K562 (cell line): ENCODE measurements around the gene DLGAP1. TPM values are rescaled to one million over a fixed set of nuclear protein-coding genes. Genes with fewer than 3 reads are reported as not detected.

Source experiments
- BHLHE40 ChIP-seq: IDR thresholded peaks from 2 replicates; pipeline ENCODE4 v1.6.1; 2011; ENCODE audit warnings: low read length, improper control_type of control experiment
- CHD4 ChIP-seq: fragments of 200-600 bp; sonication (generic); IDR thresholded peaks from 3 replicates; pipeline ENCODE4 v1.6.1; 2012; ENCODE audit warnings: low read depth, mild to moderate bottlenecking, mixed read lengths, low read length, inconsistent platforms; ENCODE audit not compliant: insufficient read depth, insufficient replicate concordance, poor library complexity, severe bottlenecking
- CREB3 ChIP-seq: fragments of 450-650 bp; conservative IDR thresholded peaks from 2 replicates; pipeline ENCODE4 v1.6.1; 2016; ENCODE audit warnings: missing genetic modification characterization, low read depth, mild to moderate bottlenecking, missing compliant biosample characterization, moderate library complexity
- HINFP ChIP-seq: fragments of 450-650 bp; conservative IDR thresholded peaks from 2 replicates; pipeline ENCODE4 v1.6.1; 2016; ENCODE audit warnings: missing genetic modification characterization, low read depth, mild to moderate bottlenecking, control low read depth, missing compliant biosample characterization
- IRF1 ChIP-seq: sonication (generic); formaldehyde crosslinking; IDR thresholded peaks from 2 replicates; pipeline ENCODE4 v1.8.0; 2022; ENCODE audit warnings: missing genetic modification reagents, mild to moderate bottlenecking, borderline replicate concordance
- MYC ChIP-seq, 2 experiments: fragments of 250-450 bp in 1 of 2; sonication (Bioruptor Pico) in 1 of 2; IDR thresholded peaks; 2 replicates each; pipeline versions ENCODE4 v1.5.1 to v1.6.1; 2012 to 2021; ENCODE audit warnings: low read depth in 2 of 2, borderline replicate concordance in 1 of 2, improper control_type of control experiment in 1 of 2, low read length in 1 of 2, mild to moderate bottlenecking in 1 of 2, moderate library complexity in 1 of 2
- NFIX ChIP-seq: fragments of 250-450 bp; sonication (Bioruptor Pico); IDR thresholded peaks from 2 replicates; pipeline ENCODE4 v1.4.0; 2020; ENCODE audit warnings: low read depth, mild to moderate bottlenecking, moderate library complexity
- RBM14 ChIP-seq: fragments of 200-400 bp; formaldehyde crosslinking; IDR thresholded peaks from 2 replicates; pipeline ENCODE4 v1.6.1; 2018; ENCODE audit warnings: low read depth, mild to moderate bottlenecking, low read length, moderate library complexity, borderline replicate concordance; ENCODE audit not compliant: insufficient read depth
- RBM34 ChIP-seq: fragments of 200-400 bp; formaldehyde crosslinking; IDR thresholded peaks from 2 replicates; pipeline ENCODE4 v1.6.1; 2018; ENCODE audit warnings: low read length, borderline replicate concordance; ENCODE audit not compliant: insufficient read depth
- TCF7L2 ChIP-seq: fragments of 150-350 bp; IDR thresholded peaks from 2 replicates; pipeline ENCODE4 v1.6.1; 2016; ENCODE audit warnings: low read depth, mild to moderate bottlenecking, low read length, moderate library complexity
- U2AF2 ChIP-seq: fragments of 200-400 bp; formaldehyde crosslinking; optimal IDR thresholded peaks from 2 replicates; pipeline ENCODE3; 2017; ENCODE audit warnings: low read depth, mild to moderate bottlenecking, low read length
- ZBTB26 ChIP-seq: fragments of 450-650 bp; formaldehyde crosslinking; IDR thresholded peaks from 2 replicates; pipeline ENCODE4 v1.4.0; 2022; ENCODE audit warnings: missing genetic modification characterization
- ZNF23 ChIP-seq: fragments of 250-450 bp; sonication (Bioruptor Pico); IDR thresholded peaks from 2 replicates; pipeline ENCODE4 v1.4.0; 2020; ENCODE audit warnings: mild to moderate bottlenecking
- ZNF395 ChIP-seq: fragments of 200-800 bp; sonication (Bioruptor generic); IDR thresholded peaks from 2 replicates; pipeline ENCODE4 v1.6.1; 2017; ENCODE audit warnings: missing genetic modification characterization, missing compliant biosample characterization
- ZNF518B ChIP-seq: fragments of 250-450 bp; sonication (Bioruptor Pico); IDR thresholded peaks from 2 replicates; pipeline ENCODE4 v1.5.0; 2021; ENCODE audit warnings: mild to moderate bottlenecking, moderate library complexity
- polyA plus RNA-seq, 8 experiments: library from polyadenylated mRNA; depleted of rRNA in 4 of 8; stranded (reverse) in 5 of 8; unstranded in 3 of 8; fragments of >200 nt; fragmentation: Nextera tagmentation in 2 of 8; fragmentation: Illumina TruSeq in 1 of 8; extraction: Ambion mirVana in 2 of 8; extraction: Trizol in 1 of 8; gene quantifications; 2 replicates each; pipeline versions ENCODE4 v1.2.1 to v1.2.3, GENCODE V29; 2011 to 2014; ENCODE audit warnings: inconsistent platforms in 1 of 8, missing spikeins in 1 of 8
- total RNA-seq, 7 experiments: library from RNA; depleted of rRNA in 6 of 7; stranded (reverse); fragments of >200 nt in 6 of 7; fragmentation: Illumina TruSeq in 2 of 7; extraction: Trizol in 2 of 7; gene quantifications; 2 replicates each; pipeline versions ENCODE4 v1.2.1 to v1.2.3, GENCODE V29; 2011 to 2021; ENCODE audit warnings: low replicate concordance in 1 of 7

The DLGAP1 gene
- total and polyA plus RNA-seq, 9 of the 15 experiments (the other 6 are each of a cell fraction or from before 2014, with no cell fraction given), result 0.04 to 0.22 (median 0.08) TPM

GRCh38 chr18:3596637-3597384 lies 858.3 kb downstream of the DLGAP1 start (continued):
- peak; percentile 65 for TF ChIP-seq HINFP (tag)
- no peak for TF ChIP-seq ZNF395
- peak; percentile 87 for TF ChIP-seq BHLHE40
- TF ChIP-seq CREB3, result no peak
- TF ChIP-seq RBM34, result no peak
- TF ChIP-seq ZBTB26, result no peak
- TF ChIP-seq TCF7L2, result peak; percentile 67
- no peak for TF ChIP-seq RBM14
- no peak for TF ChIP-seq U2AF2
- no peak for TF ChIP-seq IRF1 (CRISPR knock-in tag)
- no peak for TF ChIP-seq CHD4
- TF ChIP-seq MYC (IDR thresholded peaks at IDR 0.05; ENCODE audit: low read depth, low read length), result peak; percentile 92
- TF ChIP-seq MYC (CRISPR knock-in tag; IDR thresholded peaks at IDR 0.05; ENCODE audit: borderline replicate concordance, low read depth), result no peak
- peak; percentile 46; the same call in 1 of the 2 replicates for TF ChIP-seq ZNF23 (CRISPR knock-in tag)
- TF ChIP-seq NFIX, result no peak
- TF ChIP-seq ZNF518B (CRISPR knock-in tag), result no peak
